HepG2 (cell line): Measurements from ENCODE around the gene CHDH. TPM values are rescaled to one million over a fixed set of nuclear protein-coding genes. Genes with fewer than 3 reads are reported as not detected.

Source experiments
- HOXA7 ChIP-seq: sonication (generic); formaldehyde crosslinking; IDR thresholded peaks from 2 replicates; pipeline ENCODE4 v1.8.1; 2022; ENCODE audit warnings: mild to moderate bottlenecking, missing genetic modification reagents, moderate library complexity
- MEIS2 ChIP-seq: sonication (generic); formaldehyde crosslinking; IDR thresholded peaks from 2 replicates; pipeline ENCODE4 v1.9.0; 2021; ENCODE audit warnings: mild to moderate bottlenecking, missing genetic modification reagents
- PLRG1 ChIP-seq: fragments of 450-650 bp; conservative IDR thresholded peaks from 2 replicates; pipeline ENCODE4 v1.6.1; 2016
- REL ChIP-seq: sonication (generic); formaldehyde crosslinking; conservative IDR thresholded peaks from 2 replicates; pipeline ENCODE4 v1.8.0; 2022; ENCODE audit warnings: mild to moderate bottlenecking, missing genetic modification reagents, moderate library complexity
- SIN3A ChIP-seq: IDR thresholded peaks from 2 replicates; pipeline ENCODE4 v1.6.1; 2011; ENCODE audit warnings: low read depth, mild to moderate bottlenecking, control low read depth, low read length, borderline replicate concordance
- ZBTB1 ChIP-seq: sonication (generic); formaldehyde crosslinking; IDR thresholded peaks from 2 replicates; pipeline ENCODE4 v1.4.0; 2020; ENCODE audit warnings: missing genetic modification reagents, borderline replicate concordance
- ZIK1 ChIP-seq: sonication (generic); formaldehyde crosslinking; IDR thresholded peaks from 2 replicates; pipeline ENCODE4 v1.5.0; 2020; ENCODE audit warnings: mild to moderate bottlenecking, low read depth, missing genetic modification reagents, borderline replicate concordance
- ZNF326 ChIP-seq: sonication (generic); formaldehyde crosslinking; IDR thresholded peaks from 2 replicates; pipeline ENCODE4 v1.4.0; 2020; ENCODE audit warnings: missing genetic modification reagents, borderline replicate concordance
- ZNF589 ChIP-seq: sonication (generic); formaldehyde crosslinking; conservative IDR thresholded peaks from 2 replicates; pipeline ENCODE4 v1.8.0; 2022; ENCODE audit warnings: mild to moderate bottlenecking, moderate library complexity, missing genetic modification reagents
- ZNF670 ChIP-seq: sonication (generic); formaldehyde crosslinking; IDR thresholded peaks from 2 replicates; pipeline ENCODE4 v1.8.0; 2022; ENCODE audit warnings: mild to moderate bottlenecking, missing genetic modification reagents, borderline replicate concordance
- ZNF768 ChIP-seq: sonication (generic); formaldehyde crosslinking; IDR thresholded peaks from 2 replicates; pipeline ENCODE4 v1.4.0; 2020; ENCODE audit warnings: missing genetic modification reagents
- polyA plus RNA-seq, 8 experiments: library from polyadenylated mRNA; depleted of rRNA in 3 of 8; stranded (reverse) in 7 of 8; unstranded in 1 of 8; fragments of >200 nt; fragmentation: Illumina TruSeq in 4 of 8; extraction: Trizol in 4 of 8; gene quantifications; 2 replicates each; pipeline versions ENCODE4 v1.2.1 to v1.2.3, GENCODE V29; 2011 to 2016; ENCODE audit warnings: low read depth in 4 of 8, missing spikeins in 1 of 8, mixed read lengths in 1 of 8; ENCODE audit not compliant: insufficient read depth in 1 of 8
- total RNA-seq, 5 experiments: library from RNA; depleted of rRNA; stranded (reverse); fragments of >200 nt; fragmentation: Illumina TruSeq; extraction: Trizol; gene quantifications; 2 replicates each; pipeline ENCODE4 v1.2.3, GENCODE V29; 2016; ENCODE audit warnings: low read depth in 1 of 5
- TF ChIP-seq, protein P1 (sequence below): sonication (generic); formaldehyde crosslinking; IDR thresholded peaks from 2 replicates; pipeline ENCODE4 v1.5.0; 2020; ENCODE audit warnings: mild to moderate bottlenecking, missing genetic modification reagents, borderline replicate concordance
- TF ChIP-seq, protein P2 (sequence below): IDR thresholded peaks from 2 replicates; pipeline ENCODE4 v1.6.1; 2016
- TF ChIP-seq, protein P3 (sequence below), 2 experiments: fragments of 450-650 bp in 1 of 2; sonication (generic) in 1 of 2; formaldehyde crosslinking; IDR thresholded peaks; 2 replicates each; pipeline versions ENCODE4 v1.5.0 to v1.8.0; 2020 to 2022; ENCODE audit warnings: mild to moderate bottlenecking in 1 of 2, missing genetic modification reagents in 1 of 2
- TF ChIP-seq, protein P4 (sequence below): sonication (generic); formaldehyde crosslinking; IDR thresholded peaks from 2 replicates; pipeline ENCODE4 v1.8.1; 2022; ENCODE audit warnings: mild to moderate bottlenecking, missing genetic modification reagents

Gene CHDH
- total and polyA plus RNA-seq, 2 of the 13 experiments (the other 11 are each of a cell fraction or from before 2014, with no cell fraction given), result 28.1 to 48.9 TPM

DNA sequence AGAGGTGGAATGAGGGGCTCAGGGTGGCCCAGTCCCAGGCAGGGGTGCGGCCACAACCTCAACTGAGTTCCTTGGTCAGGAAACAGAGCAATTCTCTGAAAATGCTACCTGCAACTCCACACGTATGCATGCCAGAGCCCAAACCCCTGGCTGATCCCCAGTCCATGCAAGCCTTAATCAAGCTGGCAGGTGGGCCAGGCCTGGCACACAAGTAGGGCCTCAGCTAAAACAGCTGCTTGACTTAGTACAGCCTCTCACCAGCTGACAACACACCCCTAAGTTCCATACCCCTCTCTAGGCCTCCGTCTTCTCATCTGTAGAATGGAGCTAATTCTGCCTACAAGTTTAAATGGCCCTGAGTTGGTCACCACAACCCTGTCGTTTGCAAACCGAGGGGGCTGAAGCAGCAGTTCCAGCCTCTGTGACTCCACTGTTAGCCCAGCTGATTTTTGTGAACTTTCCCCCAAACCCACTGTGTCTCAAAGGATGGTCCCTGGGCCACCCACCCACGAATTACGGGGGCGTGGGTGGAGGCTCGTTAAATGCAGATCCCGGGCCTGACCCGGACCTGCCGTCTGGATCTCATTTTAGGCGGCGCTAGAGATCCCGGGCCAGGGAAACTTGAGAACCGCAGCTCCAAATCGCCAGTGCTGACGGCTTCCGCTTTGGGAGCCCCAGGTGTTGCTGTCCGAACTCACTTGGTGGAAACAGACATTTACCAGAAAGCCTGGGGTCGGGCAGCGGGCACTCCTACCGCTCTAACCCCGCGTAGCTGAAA, 927 bp downstream of the CHDH start (continued):
- TF ChIP-seq, protein P1, sequence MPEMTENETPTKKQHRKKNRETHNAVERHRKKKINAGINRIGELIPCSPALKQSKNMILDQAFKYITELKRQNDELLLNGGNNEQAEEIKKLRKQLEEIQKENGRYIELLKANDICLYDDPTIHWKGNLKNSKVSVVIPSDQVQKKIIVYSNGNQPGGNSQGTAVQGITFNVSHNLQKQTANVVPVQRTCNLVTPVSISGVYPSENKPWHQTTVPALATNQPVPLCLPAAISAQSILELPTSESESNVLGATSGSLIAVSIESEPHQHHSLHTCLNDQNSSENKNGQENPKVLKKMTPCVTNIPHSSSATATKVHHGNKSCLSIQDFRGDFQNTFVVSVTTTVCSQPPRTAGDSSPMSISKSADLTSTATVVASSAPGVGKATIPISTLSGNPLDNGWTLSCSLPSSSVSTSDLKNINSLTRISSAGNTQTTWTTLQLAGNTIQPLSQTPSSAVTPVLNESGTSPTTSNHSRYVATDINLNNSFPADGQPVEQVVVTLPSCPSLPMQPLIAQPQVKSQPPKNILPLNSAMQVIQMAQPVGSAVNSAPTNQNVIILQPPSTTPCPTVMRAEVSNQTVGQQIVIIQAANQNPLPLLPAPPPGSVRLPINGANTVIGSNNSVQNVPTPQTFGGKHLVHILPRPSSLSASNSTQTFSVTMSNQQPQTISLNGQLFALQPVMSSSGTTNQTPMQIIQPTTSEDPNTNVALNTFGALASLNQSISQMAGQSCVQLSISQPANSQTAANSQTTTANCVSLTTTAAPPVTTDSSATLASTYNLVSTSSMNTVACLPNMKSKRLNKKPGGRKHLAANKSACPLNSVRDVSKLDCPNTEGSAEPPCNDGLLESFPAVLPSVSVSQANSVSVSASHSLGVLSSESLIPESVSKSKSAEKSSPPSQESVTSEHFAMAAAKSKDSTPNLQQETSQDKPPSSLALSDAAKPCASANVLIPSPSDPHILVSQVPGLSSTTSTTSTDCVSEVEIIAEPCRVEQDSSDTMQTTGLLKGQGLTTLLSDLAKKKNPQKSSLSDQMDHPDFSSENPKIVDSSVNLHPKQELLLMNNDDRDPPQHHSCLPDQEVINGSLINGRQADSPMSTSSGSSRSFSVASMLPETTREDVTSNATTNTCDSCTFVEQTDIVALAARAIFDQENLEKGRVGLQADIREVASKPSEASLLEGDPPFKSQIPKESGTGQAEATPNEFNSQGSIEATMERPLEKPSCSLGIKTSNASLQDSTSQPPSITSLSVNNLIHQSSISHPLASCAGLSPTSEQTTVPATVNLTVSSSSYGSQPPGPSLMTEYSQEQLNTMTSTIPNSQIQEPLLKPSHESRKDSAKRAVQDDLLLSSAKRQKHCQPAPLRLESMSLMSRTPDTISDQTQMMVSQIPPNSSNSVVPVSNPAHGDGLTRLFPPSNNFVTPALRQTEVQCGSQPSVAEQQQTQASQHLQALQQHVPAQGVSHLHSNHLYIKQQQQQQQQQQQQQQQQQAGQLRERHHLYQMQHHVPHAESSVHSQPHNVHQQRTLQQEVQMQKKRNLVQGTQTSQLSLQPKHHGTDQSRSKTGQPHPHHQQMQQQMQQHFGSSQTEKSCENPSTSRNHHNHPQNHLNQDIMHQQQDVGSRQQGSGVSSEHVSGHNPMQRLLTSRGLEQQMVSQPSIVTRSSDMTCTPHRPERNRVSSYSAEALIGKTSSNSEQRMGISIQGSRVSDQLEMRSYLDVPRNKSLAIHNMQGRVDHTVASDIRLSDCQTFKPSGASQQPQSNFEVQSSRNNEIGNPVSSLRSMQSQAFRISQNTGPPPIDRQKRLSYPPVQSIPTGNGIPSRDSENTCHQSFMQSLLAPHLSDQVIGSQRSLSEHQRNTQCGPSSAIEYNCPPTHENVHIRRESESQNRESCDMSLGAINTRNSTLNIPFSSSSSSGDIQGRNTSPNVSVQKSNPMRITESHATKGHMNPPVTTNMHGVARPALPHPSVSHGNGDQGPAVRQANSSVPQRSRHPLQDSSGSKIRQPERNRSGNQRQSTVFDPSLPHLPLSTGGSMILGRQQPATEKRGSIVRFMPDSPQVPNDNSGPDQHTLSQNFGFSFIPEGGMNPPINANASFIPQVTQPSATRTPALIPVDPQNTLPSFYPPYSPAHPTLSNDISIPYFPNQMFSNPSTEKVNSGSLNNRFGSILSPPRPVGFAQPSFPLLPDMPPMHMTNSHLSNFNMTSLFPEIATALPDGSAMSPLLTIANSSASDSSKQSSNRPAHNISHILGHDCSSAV (CRISPR knock-in tag), result no peak
- TF ChIP-seq PLRG1 (no peak), ZBTB1 (CRISPR knock-in tag) (no peak), ZIK1 (CRISPR knock-in tag) (no peak), ZNF589 (CRISPR knock-in tag) (0 out of 2 replicates have a peak, but pooled peaks have one; percentile 20), MEIS2 (CRISPR knock-in tag) (no peak), ZNF768 (peak; percentile 51; the same call in 1 of the 2 replicates), ZNF326 (CRISPR knock-in tag) (no peak), REL (CRISPR knock-in tag) (peak; percentile 38; the same call in 1 of the 2 replicates), ZNF670 (no peak), SIN3A (no peak), HOXA7 (no peak)
- TF ChIP-seq, protein P2, sequence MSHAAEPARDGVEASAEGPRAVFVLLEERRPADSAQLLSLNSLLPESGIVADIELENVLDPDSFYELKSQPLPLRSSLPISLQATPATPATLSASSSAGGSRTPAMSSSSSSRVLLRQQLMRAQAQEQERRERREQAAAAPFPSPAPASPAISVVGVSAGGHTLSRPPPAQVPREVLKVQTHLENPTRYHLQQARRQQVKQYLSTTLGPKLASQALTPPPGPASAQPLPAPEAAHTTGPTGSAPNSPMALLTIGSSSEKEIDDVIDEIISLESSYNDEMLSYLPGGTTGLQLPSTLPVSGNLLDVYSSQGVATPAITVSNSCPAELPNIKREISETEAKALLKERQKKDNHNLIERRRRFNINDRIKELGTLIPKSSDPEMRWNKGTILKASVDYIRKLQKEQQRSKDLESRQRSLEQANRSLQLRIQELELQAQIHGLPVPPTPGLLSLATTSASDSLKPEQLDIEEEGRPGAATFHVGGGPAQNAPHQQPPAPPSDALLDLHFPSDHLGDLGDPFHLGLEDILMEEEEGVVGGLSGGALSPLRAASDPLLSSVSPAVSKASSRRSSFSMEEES, result no peak; the same call in 1 of the 2 replicates
- TF ChIP-seq, protein P3, sequence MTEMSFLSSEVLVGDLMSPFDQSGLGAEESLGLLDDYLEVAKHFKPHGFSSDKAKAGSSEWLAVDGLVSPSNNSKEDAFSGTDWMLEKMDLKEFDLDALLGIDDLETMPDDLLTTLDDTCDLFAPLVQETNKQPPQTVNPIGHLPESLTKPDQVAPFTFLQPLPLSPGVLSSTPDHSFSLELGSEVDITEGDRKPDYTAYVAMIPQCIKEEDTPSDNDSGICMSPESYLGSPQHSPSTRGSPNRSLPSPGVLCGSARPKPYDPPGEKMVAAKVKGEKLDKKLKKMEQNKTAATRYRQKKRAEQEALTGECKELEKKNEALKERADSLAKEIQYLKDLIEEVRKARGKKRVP (CRISPR knock-in tag; IDR thresholded peaks at IDR 0.05), result no peak
- TF ChIP-seq, protein P4, sequence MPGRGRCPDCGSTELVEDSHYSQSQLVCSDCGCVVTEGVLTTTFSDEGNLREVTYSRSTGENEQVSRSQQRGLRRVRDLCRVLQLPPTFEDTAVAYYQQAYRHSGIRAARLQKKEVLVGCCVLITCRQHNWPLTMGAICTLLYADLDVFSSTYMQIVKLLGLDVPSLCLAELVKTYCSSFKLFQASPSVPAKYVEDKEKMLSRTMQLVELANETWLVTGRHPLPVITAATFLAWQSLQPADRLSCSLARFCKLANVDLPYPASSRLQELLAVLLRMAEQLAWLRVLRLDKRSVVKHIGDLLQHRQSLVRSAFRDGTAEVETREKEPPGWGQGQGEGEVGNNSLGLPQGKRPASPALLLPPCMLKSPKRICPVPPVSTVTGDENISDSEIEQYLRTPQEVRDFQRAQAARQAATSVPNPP (CRISPR knock-in tag), result 0 out of 2 replicates have a peak, but pooled peaks have one; percentile 20
